ENCODE results near the gene GTF3C5.
"Not testable (repeated sequence)": the region's sequence is repeated elsewhere in the genome, so short reads cannot be mapped to it uniquely, and the experiment has no call there.

Gene GTF3C5

DNA sequence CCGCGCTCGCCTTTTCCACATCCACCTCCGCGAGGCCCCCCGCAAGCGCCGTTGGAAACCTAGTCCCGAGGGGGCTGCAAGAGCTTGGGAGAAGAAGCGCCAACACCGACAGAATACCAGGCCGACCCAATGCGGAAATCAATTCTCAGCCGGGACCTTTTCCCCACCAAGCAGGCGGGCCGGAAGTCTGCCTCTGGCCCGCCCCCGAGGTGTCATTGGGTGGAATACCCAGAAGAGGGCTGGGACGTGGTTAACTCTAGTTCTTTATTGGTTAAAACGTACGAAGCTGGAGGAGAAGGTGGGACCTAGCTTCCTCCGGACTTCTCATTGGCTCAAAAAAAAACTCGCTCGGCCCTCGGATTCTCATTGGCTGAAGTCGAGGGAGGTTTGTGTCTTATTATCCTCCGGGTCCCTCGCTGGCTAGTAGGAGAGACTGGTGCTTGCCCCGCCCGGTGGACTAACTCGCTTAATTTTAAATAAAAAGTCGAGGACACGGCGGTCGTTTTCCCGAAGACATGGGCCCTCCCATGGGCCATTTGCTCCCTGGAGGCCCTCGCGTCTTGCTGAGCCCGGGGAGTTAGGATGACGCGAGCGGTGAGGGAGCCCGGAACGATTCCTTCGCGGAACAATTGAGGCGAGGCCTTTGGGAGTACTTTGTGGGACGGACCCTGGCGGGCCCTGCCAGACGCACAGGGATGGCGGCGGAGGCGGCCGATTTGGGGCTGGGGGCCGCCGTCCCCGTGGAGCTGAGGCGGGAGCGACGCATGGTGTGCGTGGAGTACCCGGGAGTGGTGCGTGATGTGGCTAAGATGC lies at the start of gene GTF3C5:
TSS of gene GTF3C5 (plus strand) at position 681 of the 813 bp plus-strand sequence. CDS start at position 696, 15 bp downstream.
- DNase-seq (ENCODE audit: low read depth in 2 of 2) = peak; percentile 81 to 87

DNA sequence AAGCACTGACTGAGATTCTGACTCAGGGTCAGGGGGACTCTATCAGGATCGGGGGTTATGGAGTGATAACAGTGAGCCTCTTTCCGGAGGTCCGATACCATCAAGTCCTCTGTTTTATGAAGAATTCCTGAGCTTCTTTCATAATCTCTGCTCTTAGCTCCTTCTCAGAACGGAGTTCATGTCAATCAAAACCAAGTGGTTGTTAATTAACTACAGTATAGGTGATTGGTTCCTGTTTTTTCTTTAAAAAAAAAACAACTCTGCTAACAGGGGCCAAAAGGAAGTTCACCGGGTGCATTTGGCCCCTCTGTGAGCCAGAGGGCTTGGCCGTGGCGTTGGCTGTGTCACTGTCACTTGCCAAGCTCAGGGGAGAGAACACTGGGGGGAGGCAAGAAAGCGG lies 48.3 kb upstream of the GTF3C5 start:
- no peak for DNase-seq (ENCODE audit: low read depth in 2 of 2)

- DNase-seq (ENCODE audit: low read depth in 2 of 2) = no peak
Measured at GRCh38 chr9:132983491-132984201, 47.2 kb upstream of the GTF3C5 start.

DNA sequence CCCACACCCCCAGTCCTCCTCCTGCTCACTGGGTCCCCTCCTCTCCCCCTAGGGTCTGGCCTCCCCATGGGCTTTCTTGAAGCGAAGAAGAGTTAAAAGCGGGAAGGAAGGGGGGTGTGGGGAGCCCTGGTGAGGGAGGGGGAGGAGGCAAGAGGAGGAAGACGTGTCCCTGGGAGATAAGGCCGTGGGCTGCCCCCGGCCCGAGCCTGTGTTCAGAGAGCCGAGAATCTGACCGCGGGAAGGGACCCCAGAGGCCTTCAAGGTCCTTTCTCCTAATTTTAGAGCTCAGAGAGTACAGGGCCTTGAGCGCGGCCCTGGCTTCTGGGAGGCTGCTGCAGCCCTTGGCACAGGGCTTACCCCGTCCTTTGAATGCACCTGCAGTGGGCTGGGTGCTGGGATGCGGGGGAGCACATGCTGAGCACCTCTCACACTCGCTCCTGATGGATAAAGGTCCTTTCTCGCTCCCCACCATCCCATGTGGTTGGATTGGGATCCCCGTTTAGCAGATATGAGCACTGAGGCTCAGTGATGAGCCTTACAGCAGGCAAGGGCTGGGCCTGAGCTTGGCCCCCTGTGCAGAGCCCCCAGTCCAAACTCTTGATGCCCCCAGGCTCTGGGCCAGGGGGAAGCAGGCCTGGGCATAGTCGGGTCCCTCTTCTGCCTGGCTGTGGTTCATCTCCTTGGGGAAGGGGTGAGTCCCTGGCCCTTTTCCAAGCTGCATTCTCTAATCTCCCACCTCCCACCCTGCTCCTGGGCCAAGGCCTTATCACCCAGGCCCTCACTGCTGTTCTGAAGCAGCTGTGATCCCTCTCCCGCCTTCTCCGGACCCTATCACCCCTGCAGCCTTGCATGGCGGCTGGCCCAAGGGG lies 46.4 kb upstream of the GTF3C5 start:
- DNase-seq (ENCODE audit: low read depth in 2 of 2) = no peak

- no peak for DNase-seq (ENCODE audit: low read depth in 2 of 2)
Measured at GRCh38 chr9:132985071-132985350, 45.8 kb upstream of the GTF3C5 start.

DNA sequence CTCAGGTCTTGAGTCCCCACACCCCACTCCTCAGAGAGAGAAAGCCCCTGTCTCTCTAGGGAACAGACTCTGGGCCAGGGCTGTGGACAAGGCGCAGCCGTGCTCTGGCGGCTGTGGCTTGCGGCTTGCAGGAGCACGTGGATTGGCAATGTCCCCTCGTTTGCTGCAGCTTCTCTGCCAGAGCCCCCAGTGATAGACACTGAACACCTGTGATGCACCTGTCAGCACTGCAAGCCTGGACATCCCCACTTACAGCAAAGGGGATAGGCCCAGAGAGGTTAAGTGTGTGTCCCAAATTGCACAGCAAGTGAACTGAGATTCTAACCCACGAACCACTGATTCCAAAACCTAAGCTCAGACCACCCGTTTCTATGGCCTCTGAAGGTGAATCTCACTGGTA lies 45.3 kb upstream of the GTF3C5 start:
- no peak for DNase-seq (ENCODE audit: low read depth in 2 of 2)

DNA sequence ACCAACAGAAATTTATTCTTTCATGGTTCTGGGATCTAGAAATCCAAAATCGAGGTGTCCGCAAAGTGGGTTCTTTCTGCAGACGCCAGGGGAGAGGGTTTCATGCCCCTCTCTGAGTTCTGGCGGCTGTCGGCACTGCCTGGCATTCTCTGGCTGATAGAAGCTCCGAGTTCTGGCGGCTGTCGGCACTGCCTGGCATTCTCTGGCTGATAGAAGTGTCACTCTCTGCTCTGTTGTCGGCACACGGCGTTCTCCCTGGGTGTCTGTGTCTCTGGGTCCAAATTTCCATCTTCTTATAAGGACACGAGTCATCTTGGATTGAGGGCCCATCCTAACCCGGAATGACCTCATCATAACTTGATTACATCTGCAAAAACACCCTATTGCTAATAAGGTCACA lies 44.7 kb upstream of the GTF3C5 start:
- DNase-seq (ENCODE audit: low read depth in 2 of 2) = no peak

DNA sequence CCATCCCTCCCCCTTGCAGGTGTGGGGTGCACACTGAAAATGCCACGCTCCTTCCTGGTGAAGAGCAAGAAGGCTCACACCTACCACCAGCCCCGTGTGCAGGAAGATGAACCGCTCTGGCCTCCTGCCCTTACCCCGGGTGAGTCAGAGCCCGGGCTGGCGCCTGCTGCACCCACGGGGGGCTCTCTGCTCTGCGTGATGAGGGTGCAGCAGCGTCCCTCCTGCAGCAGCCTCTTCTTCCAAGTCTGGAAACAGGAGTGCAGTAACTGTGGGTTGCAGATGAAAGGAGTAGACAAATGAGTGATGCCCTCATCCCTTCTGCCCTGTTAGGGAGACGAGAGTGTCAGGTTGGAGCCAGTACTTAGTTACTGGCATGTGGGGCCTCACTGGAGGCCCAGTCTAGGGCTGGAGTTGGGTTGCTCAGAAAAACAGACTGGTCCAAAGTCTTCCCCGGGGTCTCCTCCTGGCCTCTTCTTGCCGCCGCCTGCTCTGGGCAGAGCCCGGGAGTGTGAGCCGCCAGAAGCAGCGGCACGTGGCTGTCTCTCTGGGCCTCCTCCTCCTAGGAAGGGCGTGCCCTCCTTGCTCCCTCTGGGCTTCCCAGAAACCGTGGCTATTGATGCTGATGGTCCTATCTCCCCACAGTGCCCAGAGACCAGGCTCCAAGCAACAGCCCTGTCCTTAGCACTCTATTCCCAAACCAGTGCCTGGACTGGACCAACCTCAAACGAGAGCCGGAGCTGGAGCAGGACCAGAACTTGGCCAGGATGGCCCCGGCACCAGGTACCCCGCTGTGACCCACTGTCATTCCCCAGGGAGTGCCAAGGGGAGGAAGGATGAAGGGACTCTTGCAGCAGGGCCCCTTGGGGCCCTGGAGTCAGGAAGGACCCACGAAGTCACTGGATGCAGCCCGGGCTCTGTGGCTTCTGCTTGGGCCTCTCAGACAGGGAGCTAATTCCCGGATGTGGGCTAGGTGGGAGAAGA lies 43.9 kb upstream of the GTF3C5 start:
- DNase-seq (ENCODE audit: low read depth in 2 of 2) = no peak

DNA sequence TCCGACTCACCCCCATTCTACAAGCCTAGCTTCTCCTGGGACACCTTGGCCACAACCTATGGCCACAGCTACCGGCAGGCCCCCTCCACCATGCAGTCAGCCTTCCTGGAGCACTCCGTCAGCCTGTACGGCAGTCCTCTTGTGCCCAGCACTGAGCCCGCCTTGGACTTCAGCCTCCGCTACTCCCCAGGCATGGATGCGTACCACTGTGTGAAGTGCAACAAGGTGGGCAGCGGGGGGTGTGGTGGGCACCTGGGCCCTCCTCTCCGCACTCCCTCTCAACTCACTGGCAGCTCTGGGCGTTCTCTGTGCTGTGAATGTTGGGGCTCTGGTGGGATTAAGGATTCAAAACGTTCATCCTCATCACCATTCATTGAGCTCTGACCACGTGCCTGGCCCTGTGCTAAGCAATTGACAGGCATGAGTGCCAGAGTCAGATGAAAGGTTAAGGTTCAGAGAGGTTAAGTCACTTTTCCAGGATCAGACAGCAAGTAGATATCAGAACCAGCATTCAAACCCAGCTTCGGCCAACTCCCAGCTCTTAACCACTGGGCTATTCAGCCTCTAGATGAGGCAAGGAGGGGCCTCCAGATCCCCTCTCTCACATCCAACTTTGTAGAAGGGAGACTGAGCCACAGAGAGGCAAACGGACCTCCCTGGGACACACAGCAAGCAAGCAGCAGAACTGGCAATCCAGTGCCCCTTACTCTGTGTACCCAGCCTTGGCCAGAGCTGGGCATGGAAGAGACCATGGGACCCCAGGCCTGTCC lies 42.4 kb upstream of the GTF3C5 start:
- DNase-seq (ENCODE audit: low read depth in 2 of 2) = no peak

GRCh38 chr9:132989014-132989310 lies 41.8 kb upstream of the GTF3C5 start:
- no peak for DNase-seq (ENCODE audit: low read depth in 2 of 2)

GRCh38 chr9:132989414-132989996 lies 41.3 kb upstream of the GTF3C5 start:
- no peak for DNase-seq (ENCODE audit: low read depth in 2 of 2)

- not testable (repeated sequence) for DNase-seq (ENCODE audit: low read depth in 2 of 2)
Measured at GRCh38 chr9:132989998-132990557, 40.7 kb upstream of the GTF3C5 start.

GRCh38 chr9:132990781-132991180 lies 40.0 kb upstream of the GTF3C5 start:
- DNase-seq (ENCODE audit: low read depth in 2 of 2) = no peak

- no peak for DNase-seq (ENCODE audit: low read depth in 2 of 2)
Measured at GRCh38 chr9:132991351-132992300, 39.2 kb upstream of the GTF3C5 start.

DNA sequence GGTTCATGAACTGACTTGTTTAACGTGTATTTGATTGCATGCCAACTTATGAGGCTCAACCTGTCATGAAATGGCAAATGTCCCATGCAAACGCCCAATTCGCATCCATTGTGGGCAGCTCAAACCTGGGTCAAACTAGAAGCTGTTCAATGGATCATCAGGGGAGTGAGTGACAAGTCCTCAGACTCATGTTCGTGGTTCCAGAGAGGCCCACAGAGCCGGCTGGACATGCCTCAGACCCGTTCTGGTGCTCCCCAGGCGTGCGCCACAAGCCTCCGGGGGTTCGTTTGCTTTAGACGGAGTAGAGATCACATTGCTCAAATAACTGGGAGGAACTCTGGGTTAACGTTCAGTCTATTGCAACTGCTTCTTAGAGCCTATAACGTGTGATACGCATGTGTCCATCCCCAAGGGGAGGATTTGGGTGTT lies 37.3 kb upstream of the GTF3C5 start:
- DNase-seq (ENCODE audit: low read depth in 2 of 2) = no peak

GRCh38 chr9:132994410-132995120 lies 36.2 kb upstream of the GTF3C5 start:
- no peak for DNase-seq (ENCODE audit: low read depth in 2 of 2)

- DNase-seq (ENCODE audit: low read depth in 2 of 2) = no peak
Measured at GRCh38 chr9:132995121-132995420, 35.7 kb upstream of the GTF3C5 start.

- DNase-seq (ENCODE audit: low read depth in 2 of 2) = no peak
Measured at GRCh38 chr9:132995879-132996278, 34.9 kb upstream of the GTF3C5 start.

Measured in activated CD8-positive, alpha-beta memory T cell treated with anti-CD3 and anti-CD28 coated beads for 4 hours (primary cell).